ENCODE results near the gene SGCG.

- TF ChIP-seq GATA3 (IDR thresholded peaks at IDR 0.05; ENCODE audit: low read depth, low read length) (no peak), GATA2 (IDR thresholded peaks at IDR 0.05; ENCODE audit: low read depth, low read length) (no peak)
Observed at GRCh38 chr13:23365652-23366051, 184.9 kb downstream of the SGCG start.

Data from SH-SY5Y (cell line).